Endothelial cell of umbilical vein (primary cell): ENCODE measurements around the gene PTTG1IP. TPM values are rescaled to one million over a fixed set of nuclear protein-coding genes. Genes with fewer than 3 reads are reported as not detected.

ENCODE experiments used
- BruUV-seq: library from RNA; stranded (reverse); fragments of 400-500 nt; replicated peaks from 2 replicates; lab custom pipeline; 2021; lab: Mats Ljungman, UMichigan
- CTCF ChIA-PET: fragments of 300-600, 350-600 bp; sonication (Branson Sonifier 250); formaldehyde crosslinking; loops from one replicate; lab custom pipeline; 2021; ENCODE audit warnings: antibody characterized with exemption, inconsistent platforms; lab: Charles Lee
- POLR2A ChIA-PET: fragments of 300-600, 350-600 bp; sonication (Branson Sonifier 250); formaldehyde crosslinking; loops from one replicate; lab custom pipeline; 2021; ENCODE audit warnings: antibody characterized with exemption, inconsistent platforms; lab: Charles Lee
- DNase-seq: peaks from one replicate; pipeline ENCODE4 v3.0.0-alpha.2; 2011; ENCODE audit warnings: low read depth, low spot score
- FAIRE-seq: peaks from 2 replicates; lab custom pipeline; 2011; peaks lifted over from hg19 to GRCh38; lab: Jason Lieb, UNC
- H2AFZ ChIP-seq: 2 replicates; pipeline ENCODE4 v1.6.0; 2012; ENCODE audit warnings: low read depth, low read length, control low read depth, inconsistent platforms
- H3K27ac ChIP-seq: 2 replicates; pipeline ENCODE4 v1.5.1; 2011; ENCODE audit warnings: low read depth, mild to moderate bottlenecking, control low read depth, low read length, moderate library complexity; ENCODE audit not compliant: insufficient read depth
- H3K27me3 ChIP-seq, 2 experiments: 2 replicates each; pipeline versions ENCODE4 v1.6.0 to v1.6.1; 2011; ENCODE audit warnings: low read length in 2 of 2, mixed read lengths in 1 of 2; ENCODE audit not compliant: control insufficient read depth in 2 of 2, insufficient read depth in 2 of 2
- H3K36me3 ChIP-seq, 2 experiments: 2 replicates in 1 of 2; 3 replicates in 1 of 2; pipeline ENCODE4 v1.5.1; 2011; ENCODE audit warnings: low read length in 2 of 2, mild to moderate bottlenecking in 1 of 2, moderate library complexity in 1 of 2; ENCODE audit not compliant: control insufficient read depth in 2 of 2, insufficient read depth in 2 of 2; ENCODE audit errors: extremely low read depth in 1 of 2
- H3K4me1 ChIP-seq: 3 replicates; pipeline ENCODE4 v1.5.1; 2011; ENCODE audit warnings: mild to moderate bottlenecking, low read length; ENCODE audit not compliant: control insufficient read depth, insufficient read depth; ENCODE audit errors: extremely low read depth
- H3K4me2 ChIP-seq: 2 replicates; pipeline ENCODE4 v1.6.1; 2011; ENCODE audit warnings: low read length, control low read depth, mixed read lengths; ENCODE audit not compliant: insufficient read depth
- H3K4me3 ChIP-seq, 3 experiments: fragments of 200-600 bp in 1 of 3; sonication (generic), shearing (Covaris generic) in 1 of 3; replicated peaks in 1 of 3; 2 replicates each; pipeline ENCODE4 v1.5.1; 2011 to 2016; ENCODE audit warnings: control low read depth in 3 of 3, low read length in 3 of 3, mild to moderate bottlenecking in 2 of 3, inconsistent platforms in 1 of 3, low read depth in 1 of 3, moderate library complexity in 1 of 3; ENCODE audit not compliant: insufficient read depth in 1 of 3
- H3K79me2 ChIP-seq: 2 replicates; pipeline ENCODE4 v1.6.0; 2012; ENCODE audit warnings: low read length, inconsistent platforms; ENCODE audit not compliant: control insufficient read depth, insufficient read depth
- H3K9ac ChIP-seq: replicated peaks from 2 replicates; pipeline ENCODE3; 2011; ENCODE audit warnings: low read length, control low read depth; ENCODE audit not compliant: insufficient read depth; ENCODE audit errors: extremely low read depth
- H3K9me1 ChIP-seq: replicated peaks from 3 replicates; pipeline ENCODE4 v1.6.0; 2011; ENCODE audit warnings: mild to moderate bottlenecking, low read length; ENCODE audit not compliant: control insufficient read depth, insufficient read depth; ENCODE audit errors: extremely low read depth
- H3K9me3 ChIP-seq: replicated peaks from 2 replicates; pipeline ENCODE4 v1.5.1; 2012; ENCODE audit warnings: low read length, inconsistent platforms; ENCODE audit not compliant: control insufficient read depth, insufficient read depth
- H4K20me1 ChIP-seq: replicated peaks from 2 replicates; pipeline ENCODE3; 2011; ENCODE audit warnings: mild to moderate bottlenecking, low read length; ENCODE audit not compliant: control insufficient read depth, insufficient read depth; ENCODE audit errors: extremely low read depth
- EZH2 ChIP-seq: IDR thresholded peaks from 2 replicates; pipeline ENCODE4 v1.6.1; 2012; ENCODE audit warnings: borderline replicate concordance, low read depth, mild to moderate bottlenecking, moderate library complexity, low read length, inconsistent platforms; ENCODE audit not compliant: severe bottlenecking
- FOS ChIP-seq: IDR thresholded peaks from 2 replicates; pipeline ENCODE4 v1.6.1; 2011; ENCODE audit warnings: mild to moderate bottlenecking, low read length, moderate library complexity, borderline replicate concordance; ENCODE audit not compliant: insufficient read depth
- GATA2 ChIP-seq: IDR thresholded peaks from 2 replicates; pipeline ENCODE4 v1.7.0; 2011; ENCODE audit warnings: low read depth, mild to moderate bottlenecking, moderate library complexity, mixed read lengths, low read length; ENCODE audit not compliant: insufficient read length, insufficient read depth
- JUN ChIP-seq: IDR thresholded peaks from 2 replicates; pipeline ENCODE4 v1.6.1; 2011; ENCODE audit warnings: borderline replicate concordance, low read depth; ENCODE audit not compliant: insufficient read length, insufficient read depth
- MYC ChIP-seq: IDR thresholded peaks from one replicate; pipeline ENCODE4 v1.6.1; 2011; ENCODE audit warnings: mild to moderate bottlenecking, low read depth, low read length
- POLR2A ChIP-seq: IDR thresholded peaks from 2 replicates; pipeline ENCODE4 v1.6.1; 2012; ENCODE audit warnings: low read depth, mild to moderate bottlenecking, control low read depth, low read length
- POLR2AphosphoS5 ChIP-seq: IDR thresholded peaks from 2 replicates; pipeline ENCODE4 v1.6.1; 2012; ENCODE audit warnings: low read depth, mild to moderate bottlenecking, control low read depth, low read length, moderate library complexity; ENCODE audit not compliant: insufficient read depth
- dilution Hi-C: fragments of 300-500 bp; cut with MboI; formaldehyde crosslinking; loops from one replicate; pipeline ENCODE4 v1.15.0; 2019; ENCODE audit warnings: low sequenced_read_pairs; ENCODE audit not compliant: extremely low pct_ligation_motif_present
- intact Hi-C: fragments of 100-400 bp; cut with micrococcal nuclease; formaldehyde crosslinking; loops from one replicate; pipeline ENCODE4 v1.10.0; 2022
- polyA plus RNA-seq, 4 experiments: library from polyadenylated mRNA; depleted of rRNA in 3 of 4; stranded (reverse) in 3 of 4; unstranded in 1 of 4; fragments of >200 nt; gene quantifications; 2 replicates each; pipeline versions ENCODE4 v1.2.1 to v1.2.3, GENCODE V29; 2011 to 2012; ENCODE audit warnings: missing spikeins in 1 of 4
- total RNA-seq: library from RNA; stranded (reverse); gene quantifications from 2 replicates; pipeline ENCODE4 v1.2.3, GENCODE V29; 2021
- TF ChIP-seq, protein P1 (sequence below): IDR thresholded peaks from 2 replicates; pipeline ENCODE4 v1.6.1; 2011; ENCODE audit not compliant: insufficient read depth, insufficient read length
- TF ChIP-seq, protein P2 (sequence below), 2 donors: IDR thresholded peaks; 1 replicate in 1 of 2; 2 replicates in 1 of 2; pipeline ENCODE4 v1.5.1; 2011; ENCODE audit warnings: low read length in 2 of 2, mild to moderate bottlenecking in 2 of 2, moderate library complexity in 2 of 2, control low read depth in 1 of 2, inconsistent platforms in 1 of 2, low read depth in 1 of 2; ENCODE audit not compliant: insufficient read depth in 1 of 2; ENCODE audit errors: extremely low read depth in 1 of 2

The PTTG1IP gene
- total and polyA plus RNA-seq, 2 donors (not counting 3 experiments of a cell fraction or from before 2014, with no cell fraction given) = 342 to 415 TPM

- Histone ChIP-seq H3K79me2 (peaks cover 28% of the 10 kb centered on the region), H3K9ac (no peak overlapping the region), H3K27ac (no peak overlapping the region), H3K9me3 (peaks cover 2% of the 10 kb centered on the region), H3K4me2 (no peak overlapping the region), H3K4me1 (peaks cover 4% of the 10 kb centered on the region), H3K36me3 (peaks cover 0 to 3% of the 10 kb centered on the region in 2 experiments), H3K9me1 (no peaks in the 10 kb centered on the region), H2AFZ (no peak overlapping the region), H3K27me3 (no peaks in the 10 kb centered on the region), H4K20me1 (no peaks in the 10 kb centered on the region), H3K4me3 (no peak overlapping the region)
- BruUV-seq = no TSS peak
- CTCF ChIA-PET = no interaction called here
- TF ChIP-seq GATA2 = no peak
- no peak for TF ChIP-seq MYC
- TF ChIP-seq POLR2A = no peak
- no peak for TF ChIP-seq FOS
- TF ChIP-seq POLR2AphosphoS5 = no peak
- TF ChIP-seq JUN = no peak
- TF ChIP-seq, protein P1, sequence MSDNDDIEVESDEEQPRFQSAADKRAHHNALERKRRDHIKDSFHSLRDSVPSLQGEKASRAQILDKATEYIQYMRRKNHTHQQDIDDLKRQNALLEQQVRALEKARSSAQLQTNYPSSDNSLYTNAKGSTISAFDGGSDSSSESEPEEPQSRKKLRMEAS = no peak
- TF ChIP-seq, protein P2, sequence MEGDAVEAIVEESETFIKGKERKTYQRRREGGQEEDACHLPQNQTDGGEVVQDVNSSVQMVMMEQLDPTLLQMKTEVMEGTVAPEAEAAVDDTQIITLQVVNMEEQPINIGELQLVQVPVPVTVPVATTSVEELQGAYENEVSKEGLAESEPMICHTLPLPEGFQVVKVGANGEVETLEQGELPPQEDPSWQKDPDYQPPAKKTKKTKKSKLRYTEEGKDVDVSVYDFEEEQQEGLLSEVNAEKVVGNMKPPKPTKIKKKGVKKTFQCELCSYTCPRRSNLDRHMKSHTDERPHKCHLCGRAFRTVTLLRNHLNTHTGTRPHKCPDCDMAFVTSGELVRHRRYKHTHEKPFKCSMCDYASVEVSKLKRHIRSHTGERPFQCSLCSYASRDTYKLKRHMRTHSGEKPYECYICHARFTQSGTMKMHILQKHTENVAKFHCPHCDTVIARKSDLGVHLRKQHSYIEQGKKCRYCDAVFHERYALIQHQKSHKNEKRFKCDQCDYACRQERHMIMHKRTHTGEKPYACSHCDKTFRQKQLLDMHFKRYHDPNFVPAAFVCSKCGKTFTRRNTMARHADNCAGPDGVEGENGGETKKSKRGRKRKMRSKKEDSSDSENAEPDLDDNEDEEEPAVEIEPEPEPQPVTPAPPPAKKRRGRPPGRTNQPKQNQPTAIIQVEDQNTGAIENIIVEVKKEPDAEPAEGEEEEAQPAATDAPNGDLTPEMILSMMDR (IDR thresholded peaks at IDR 0.05; ENCODE audit: extremely low read depth in 1 of 2, insufficient read depth in 1 of 2, low read depth in 1 of 2, low read length in 2 of 2) = no peak
- no peak for TF ChIP-seq EZH2
- DNase-seq (no peak), FAIRE-seq (no peak)
- dilution Hi-C loops (no loop called here), intact Hi-C loops (no loop called here)
- POLR2A ChIA-PET = no interaction called here
Observed at GRCh38 chr21:44819283-44820243, 53.9 kb downstream of the PTTG1IP start.
